AG04450 (cell line): ENCODE results near the gene IGFALS. TPM values are rescaled to one million over a fixed set of nuclear protein-coding genes. Genes with fewer than 3 reads are reported as not detected.

Experiments used
- CTCF ChIA-PET: fragments of 300-600, 350-600 bp; formaldehyde crosslinking; extraction: SDS; loops from one replicate; lab custom pipeline; 2022; ENCODE audit warnings: antibody characterized with exemption, inconsistent platforms; lab: Charles Lee
- POLR2A ChIA-PET: fragments of 350-600 bp; formaldehyde crosslinking; extraction: SDS; loops from one replicate; lab custom pipeline; 2021; ENCODE audit warnings: antibody characterized with exemption, inconsistent platforms; lab: Yijun Ruan, JAX
- DNase-seq: peaks from one replicate; pipeline ENCODE4 v3.0.0-alpha.2; 2011; ENCODE audit warnings: low read depth, low spot score
- H3K27ac ChIP-seq: one replicate; pipeline ENCODE4 v1.5.1; 2012; ENCODE audit warnings: low read depth, low read length, control low read depth
- H3K27me3 ChIP-seq: one replicate; pipeline ENCODE4 v1.6.0; 2012; ENCODE audit warnings: low read length; ENCODE audit not compliant: control insufficient read depth, insufficient read depth
- H3K4me3 ChIP-seq: 2 replicates; pipeline ENCODE4 v1.5.1; 2011; ENCODE audit warnings: mild to moderate bottlenecking, low read depth, low read length, control low read depth
- H3K9me3 ChIP-seq: 2 replicates; pipeline ENCODE4 v1.5.1; 2012; ENCODE audit warnings: low read length; ENCODE audit not compliant: control insufficient read depth, insufficient read depth
- polyA minus RNA-seq: library from RNA; depleted of rRNA, polyadenylated mRNA; stranded (reverse); fragments of >200 nt; gene quantifications from 2 replicates; pipeline ENCODE4 v1.2.3, GENCODE V29; 2011; rRNA and poly(A)+ RNA removed
- polyA plus RNA-seq: library from polyadenylated mRNA; depleted of rRNA; stranded (reverse); fragments of >200 nt; gene quantifications from 2 replicates; pipeline ENCODE4 v1.2.3, GENCODE V29; 2011; rRNA removed
- TF ChIP-seq, protein P1 (sequence below): IDR thresholded peaks from 2 replicates; pipeline ENCODE4 v1.5.1; 2011; ENCODE audit warnings: low read depth, low read length, control low read depth, inconsistent platforms

The IGFALS gene
- polyA plus RNA-seq = not detected in 2 replicates
- polyA minus RNA-seq = not detected in 2 replicates

GRCh38 chr16:1793578-1794220, at the start of gene IGFALS:
IGFALS (minus strand) TSS chr16:1793705; CDS start chr16:1793652, 53 bp downstream.
- no peaks in the 10 kb centered on the region for H3K27me3 ChIP-seq
- H3K4me3 ChIP-seq = no peak within 1 kb of the TSS
- ChIA-PET POLR2A (no interaction called here), CTCF (no interaction called here)
- H3K27ac ChIP-seq = no peak within 1 kb of the TSS
- DNase-seq = no peak
- peaks cover 5% of the 10 kb centered on the region for H3K9me3 ChIP-seq
- TF ChIP-seq, protein P1, sequence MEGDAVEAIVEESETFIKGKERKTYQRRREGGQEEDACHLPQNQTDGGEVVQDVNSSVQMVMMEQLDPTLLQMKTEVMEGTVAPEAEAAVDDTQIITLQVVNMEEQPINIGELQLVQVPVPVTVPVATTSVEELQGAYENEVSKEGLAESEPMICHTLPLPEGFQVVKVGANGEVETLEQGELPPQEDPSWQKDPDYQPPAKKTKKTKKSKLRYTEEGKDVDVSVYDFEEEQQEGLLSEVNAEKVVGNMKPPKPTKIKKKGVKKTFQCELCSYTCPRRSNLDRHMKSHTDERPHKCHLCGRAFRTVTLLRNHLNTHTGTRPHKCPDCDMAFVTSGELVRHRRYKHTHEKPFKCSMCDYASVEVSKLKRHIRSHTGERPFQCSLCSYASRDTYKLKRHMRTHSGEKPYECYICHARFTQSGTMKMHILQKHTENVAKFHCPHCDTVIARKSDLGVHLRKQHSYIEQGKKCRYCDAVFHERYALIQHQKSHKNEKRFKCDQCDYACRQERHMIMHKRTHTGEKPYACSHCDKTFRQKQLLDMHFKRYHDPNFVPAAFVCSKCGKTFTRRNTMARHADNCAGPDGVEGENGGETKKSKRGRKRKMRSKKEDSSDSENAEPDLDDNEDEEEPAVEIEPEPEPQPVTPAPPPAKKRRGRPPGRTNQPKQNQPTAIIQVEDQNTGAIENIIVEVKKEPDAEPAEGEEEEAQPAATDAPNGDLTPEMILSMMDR = no peak

DNA sequence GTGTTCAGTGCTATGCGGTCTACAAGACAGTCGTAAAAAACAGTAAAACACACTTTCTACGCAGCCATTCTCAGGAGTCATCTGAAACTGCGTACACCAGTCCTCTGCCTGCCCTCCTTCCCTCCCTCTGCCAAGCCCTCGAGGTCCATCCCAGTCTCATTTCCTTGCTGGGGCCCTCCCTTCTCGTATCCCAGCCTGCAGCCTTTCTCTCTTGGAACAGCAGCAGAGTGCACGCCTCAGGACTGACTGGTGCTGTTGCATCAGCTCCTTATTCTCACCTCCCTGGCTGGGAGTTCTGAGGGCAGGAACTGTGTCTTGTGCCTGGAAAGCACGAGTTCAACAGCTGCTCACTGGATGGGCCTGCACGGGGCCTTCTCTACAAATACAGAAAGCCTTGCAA, 46.0 kb upstream of the IGFALS start:
- Histone ChIP-seq H3K4me3 (no peak overlapping the region), H3K27ac (no peak overlapping the region), H3K9me3 (no peaks in the 10 kb centered on the region), H3K27me3 (no peaks in the 10 kb centered on the region)
- DNase-seq = peak; percentile 11
- CTCF ChIA-PET = no interaction called here
- POLR2A ChIA-PET = no interaction called here
- TF ChIP-seq, protein P1 = no peak

- POLR2A ChIA-PET = no interaction called here
- no peaks in the 10 kb centered on the region for H3K27me3 ChIP-seq
- no peak for DNase-seq
- CTCF ChIA-PET = interaction anchor here (0.8 to 0.9 kb wide), 2 partner anchors 89 to 95 kb away, joined by 3 read pairs; no protein-coding TSS in a partner anchor
- TF ChIP-seq, protein P1 = no peak
- H3K27ac ChIP-seq = no peak overlapping the region
- no peak overlapping the region for H3K4me3 ChIP-seq
- no peaks in the 10 kb centered on the region for H3K9me3 ChIP-seq
Observed at GRCh38 chr16:1834096-1834495, 40.6 kb upstream of the IGFALS start.

DNA sequence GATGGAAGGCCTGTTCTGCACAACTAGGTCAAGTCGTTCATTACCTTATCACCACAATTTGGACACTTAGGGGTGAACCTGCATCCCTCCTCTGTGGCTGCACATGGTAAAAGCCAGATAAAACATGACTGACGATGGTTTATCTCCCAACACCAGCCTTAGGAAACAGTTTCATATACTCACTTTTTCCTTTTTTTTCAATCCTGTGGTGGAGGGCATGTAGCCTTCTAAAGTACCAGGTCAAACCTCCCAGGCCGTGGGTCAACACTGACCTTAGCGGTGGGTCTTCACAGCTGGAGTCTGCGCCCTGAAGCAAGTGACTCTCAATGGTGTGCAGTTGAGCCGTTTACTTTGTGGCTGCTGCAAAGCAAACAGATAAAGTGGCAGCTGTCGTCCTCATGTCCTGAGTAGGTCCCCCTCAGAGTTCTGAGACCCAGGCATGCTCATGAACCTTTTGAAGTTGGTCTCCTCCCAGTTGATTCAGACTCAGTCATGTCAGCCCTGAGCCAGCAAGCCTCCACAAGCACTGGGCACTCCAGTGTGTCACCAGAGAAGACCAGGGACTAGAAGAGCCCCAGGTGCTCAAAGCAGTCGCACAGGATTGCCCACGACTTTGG, 39.4 kb upstream of the IGFALS start:
- ChIA-PET POLR2A (no interaction called here), CTCF (no interaction called here)
- no peak overlapping the region for H3K4me3 ChIP-seq
- no peaks in the 10 kb centered on the region for H3K9me3 ChIP-seq
- TF ChIP-seq, protein P1 = no peak
- H3K27ac ChIP-seq = no peak overlapping the region
- DNase-seq = no peak
- H3K27me3 ChIP-seq = no peaks in the 10 kb centered on the region
